Suprapubic skin (tissue), 3 donors: Measurements from ENCODE around the gene PTPRN2.

Source experiments
- CTCF ChIP-seq, 2 donors: fragments of 200-600 bp in 1 of 2; fragments of 450-650 bp in 1 of 2; sonication (generic) in 1 of 2; IDR thresholded peaks; one replicate each; pipeline ENCODE4 v1.5.1; 2016 to 2019; ENCODE audit warnings: antibody characterized with exemption in 2 of 2, mild to moderate bottlenecking in 1 of 2, moderate library complexity in 1 of 2
- EP300 ChIP-seq: sonication (generic); formaldehyde crosslinking; IDR thresholded peaks from one replicate; pipeline ENCODE4 v1.6.1; 2017; ENCODE audit warnings: antibody characterized with exemption
- POLR2A ChIP-seq, 2 donors: fragments of 450-650 bp; IDR thresholded peaks; one replicate each; pipeline ENCODE4 v1.6.1; 2017; ENCODE audit warnings: antibody characterized with exemption in 2 of 2, mild to moderate bottlenecking in 2 of 2, moderate library complexity in 2 of 2

DNA sequence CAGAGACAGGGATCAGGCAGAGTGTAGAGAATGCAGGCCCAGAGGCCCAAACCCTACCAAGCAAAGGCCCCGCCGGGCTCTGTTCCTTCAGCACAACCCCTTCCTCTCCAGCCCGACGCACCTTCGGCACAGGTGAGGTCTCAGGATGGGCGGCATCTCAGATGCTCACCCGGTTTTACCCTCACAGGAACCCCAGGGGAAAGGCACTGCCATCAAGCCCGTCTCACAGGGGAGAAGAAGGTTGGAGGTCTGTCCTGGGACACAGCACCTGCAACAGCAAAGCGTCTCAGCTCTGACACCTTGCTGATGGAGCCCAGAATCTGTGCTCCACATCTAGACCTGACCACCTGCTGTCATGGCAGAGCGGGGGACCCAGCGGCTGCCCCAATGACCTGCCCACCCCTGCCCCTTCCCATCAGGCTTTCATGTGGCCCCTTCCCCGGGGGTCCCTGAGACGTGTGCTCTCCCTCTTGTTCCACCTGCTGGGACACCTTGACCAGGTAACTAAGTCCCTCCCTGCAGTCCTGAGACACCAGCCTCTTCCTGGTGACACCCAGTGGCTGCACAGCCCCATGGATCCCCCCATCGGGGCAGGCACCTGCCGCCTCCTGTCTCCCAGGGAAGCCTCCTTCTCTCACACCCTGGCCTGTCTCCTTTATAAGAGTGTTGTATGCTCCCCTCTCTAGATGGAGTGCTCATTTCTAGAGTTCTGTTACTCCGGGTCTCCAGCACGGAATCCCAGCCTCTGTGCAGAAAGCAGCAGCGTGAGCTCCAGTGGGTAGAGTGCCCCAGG is 935.3 kb downstream of the PTPRN2 start:
- no peak for TF ChIP-seq POLR2A (IDR thresholded peaks at IDR 0.05)
- TF ChIP-seq CTCF (IDR thresholded peaks at IDR 0.05): no peak
- no peak for TF ChIP-seq EP300
